HG02943 (cell line): ENCODE results near the gene HCN2.
A peak's percentile ranks its signal among the peaks of the same experiment; 100 is the strongest.

Experiments
- ATAC-seq: cut with Tn5 transposase; IDR thresholded peaks from one replicate; pipeline ENCODE4 v1.9.1; 2021; ENCODE audit warnings: mild to moderate bottlenecking, low read depth, moderate library complexity; ENCODE audit not compliant: unreplicated experiment

Gene HCN2

DNA sequence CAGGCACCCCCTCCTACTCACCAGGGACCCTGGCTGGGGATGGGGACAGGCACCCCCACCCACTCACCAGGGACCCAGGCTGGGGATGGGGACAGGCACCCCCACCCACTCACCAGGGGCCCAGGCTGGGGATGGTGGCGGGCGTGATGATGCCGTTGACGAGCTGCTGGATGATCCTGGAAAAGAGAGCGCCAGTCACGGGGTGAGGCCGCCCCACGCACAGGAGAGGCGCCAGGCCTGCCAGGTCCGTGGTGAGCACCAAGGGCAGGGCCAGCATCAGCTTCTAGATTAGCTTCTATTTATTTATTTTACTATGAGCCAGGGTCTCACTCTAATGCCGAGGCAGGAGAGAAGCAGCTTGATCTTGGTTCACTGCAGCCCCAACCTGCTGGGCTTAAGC is 60.4 kb downstream of the HCN2 start:
- no peak for ATAC-seq

DNA sequence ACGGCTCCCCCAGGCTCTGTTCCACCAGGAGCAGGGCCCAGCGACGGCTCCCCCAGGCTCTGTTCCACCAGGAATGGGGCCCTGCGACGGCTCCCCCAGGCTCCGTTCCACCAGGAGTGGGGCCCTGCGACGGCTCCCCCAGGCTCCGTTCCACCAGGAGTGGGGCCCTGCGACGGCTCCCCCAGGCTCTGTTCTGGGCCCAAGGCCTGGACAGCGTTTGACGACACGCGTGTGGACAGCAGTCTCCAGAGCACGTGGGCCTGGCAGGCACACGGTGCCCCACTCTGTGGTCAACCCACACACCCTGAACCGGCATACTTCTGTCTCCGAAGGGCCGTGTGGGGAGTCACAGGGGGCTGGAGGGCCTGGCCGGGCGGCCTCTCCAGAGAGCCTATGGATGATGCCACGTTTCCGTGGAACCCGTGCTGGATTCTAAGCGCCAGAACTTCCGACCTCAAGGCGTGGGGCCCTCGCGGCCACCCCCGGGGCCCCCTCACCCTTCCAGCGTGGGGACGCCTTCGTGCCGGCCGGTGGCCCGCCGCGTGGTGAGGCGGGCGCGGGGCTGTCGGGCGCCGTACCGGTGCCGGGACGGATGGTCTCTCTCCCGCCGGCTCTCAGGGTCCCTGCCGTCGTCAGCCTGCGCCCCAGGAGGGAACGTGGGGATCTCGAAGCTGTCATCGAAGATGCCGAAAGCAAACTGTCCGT is 61.6 kb downstream of the HCN2 start:
- no peak for ATAC-seq

DNA sequence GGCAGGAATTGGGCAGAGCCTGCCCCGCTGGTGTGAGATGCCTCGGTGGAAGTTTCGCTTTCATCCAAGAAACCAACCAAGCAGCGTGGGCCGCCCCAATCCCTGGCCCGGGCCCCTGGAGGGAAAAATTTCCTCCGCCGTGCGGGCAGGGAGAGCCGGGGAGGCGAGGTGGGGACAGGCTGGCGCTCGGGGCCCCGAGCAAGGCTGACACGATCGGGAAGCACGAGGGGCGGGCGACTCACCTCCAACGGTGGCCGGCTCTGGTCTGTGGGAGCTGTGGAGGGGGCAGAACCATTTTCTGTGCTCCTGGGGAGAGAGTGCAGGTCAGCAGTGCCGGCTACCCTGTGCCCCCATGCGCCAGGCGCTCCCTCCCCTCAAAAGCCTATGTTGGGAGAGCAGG is 62.3 kb downstream of the HCN2 start:
- no peak for ATAC-seq

DNA sequence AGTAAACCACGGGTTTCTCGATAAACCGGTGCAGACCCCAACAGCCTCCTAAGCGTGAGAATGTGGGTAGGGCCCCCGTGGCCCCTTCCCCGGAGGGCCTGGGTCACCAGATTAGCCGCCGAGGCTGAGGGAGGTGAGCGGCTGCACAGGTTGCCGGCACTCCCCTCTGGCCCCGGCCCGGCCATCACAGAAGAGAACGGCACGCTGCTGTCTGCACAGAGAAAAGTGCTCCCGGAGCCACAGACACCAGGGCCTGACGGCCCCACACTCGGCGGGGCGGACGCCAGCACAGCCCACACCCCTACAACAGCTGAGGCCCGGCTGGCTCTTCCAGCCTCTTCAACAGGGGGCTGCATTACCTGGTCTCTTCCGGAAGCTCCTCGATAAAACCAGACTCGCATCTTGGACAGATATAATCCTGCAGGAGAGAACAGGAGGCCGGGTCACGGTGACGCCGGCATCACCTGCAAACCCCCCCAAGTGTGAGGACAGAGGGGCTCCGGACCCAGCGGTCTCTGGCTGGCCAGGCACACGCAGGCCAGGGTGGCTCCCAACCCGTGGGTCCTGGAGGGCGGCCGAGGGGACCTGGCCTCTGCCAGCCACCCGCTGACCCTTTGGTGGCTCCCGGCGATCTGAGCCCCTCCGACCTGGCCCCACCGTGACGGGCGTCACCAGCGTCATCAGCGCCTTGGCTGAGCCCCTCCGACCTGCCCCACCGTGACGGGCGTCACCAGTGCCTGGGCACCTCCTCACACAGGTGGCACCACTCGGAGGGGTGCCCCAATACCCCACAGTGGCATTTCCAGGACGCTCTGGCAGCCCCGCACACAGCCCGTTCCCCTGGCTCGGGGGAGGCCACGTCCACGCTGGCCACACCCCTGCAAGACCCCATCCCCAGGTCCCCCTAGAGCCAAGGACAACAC is 63.0 kb downstream of the HCN2 start:
- no peak for ATAC-seq

DNA sequence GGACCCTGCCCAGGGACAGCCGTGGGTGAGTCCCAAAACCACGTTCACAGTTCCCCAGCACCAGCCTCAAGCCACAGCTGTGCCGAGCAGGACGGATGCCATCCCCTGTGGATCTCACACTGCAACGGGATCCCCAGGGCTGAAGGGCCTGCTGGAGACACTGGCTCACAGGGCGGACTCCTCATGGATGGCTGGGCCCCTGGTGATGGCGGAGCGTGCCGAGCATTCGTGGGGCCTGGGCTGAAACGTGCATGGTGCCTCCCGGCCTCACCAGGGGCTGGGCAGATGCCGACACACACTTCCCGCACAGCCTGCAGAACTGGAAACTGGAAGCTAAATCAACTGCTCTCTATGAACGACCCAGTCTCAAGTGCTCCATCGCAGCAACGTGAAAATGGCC is 63.7 kb downstream of the HCN2 start:
- no peak for ATAC-seq

DNA sequence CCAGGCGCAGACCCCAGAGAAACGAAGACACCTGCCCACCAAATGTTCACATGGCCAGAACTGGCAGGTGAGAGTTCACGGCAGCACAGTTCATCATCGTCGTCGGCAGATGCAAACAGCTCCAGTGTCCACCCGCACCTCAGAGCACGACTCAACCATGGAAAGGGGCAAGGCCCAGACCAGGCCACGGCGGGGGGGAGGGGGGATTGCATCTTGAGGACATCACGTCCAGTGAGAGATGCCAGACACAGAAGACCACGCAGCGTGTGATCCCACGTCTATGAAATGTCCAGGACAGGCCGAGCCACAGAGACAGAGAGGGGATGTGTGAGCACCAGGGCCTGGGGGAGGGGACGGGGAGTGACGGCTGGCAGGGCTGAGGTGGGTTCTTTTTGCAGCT is 66.0 kb downstream of the HCN2 start:
- ATAC-seq: no peak

DNA sequence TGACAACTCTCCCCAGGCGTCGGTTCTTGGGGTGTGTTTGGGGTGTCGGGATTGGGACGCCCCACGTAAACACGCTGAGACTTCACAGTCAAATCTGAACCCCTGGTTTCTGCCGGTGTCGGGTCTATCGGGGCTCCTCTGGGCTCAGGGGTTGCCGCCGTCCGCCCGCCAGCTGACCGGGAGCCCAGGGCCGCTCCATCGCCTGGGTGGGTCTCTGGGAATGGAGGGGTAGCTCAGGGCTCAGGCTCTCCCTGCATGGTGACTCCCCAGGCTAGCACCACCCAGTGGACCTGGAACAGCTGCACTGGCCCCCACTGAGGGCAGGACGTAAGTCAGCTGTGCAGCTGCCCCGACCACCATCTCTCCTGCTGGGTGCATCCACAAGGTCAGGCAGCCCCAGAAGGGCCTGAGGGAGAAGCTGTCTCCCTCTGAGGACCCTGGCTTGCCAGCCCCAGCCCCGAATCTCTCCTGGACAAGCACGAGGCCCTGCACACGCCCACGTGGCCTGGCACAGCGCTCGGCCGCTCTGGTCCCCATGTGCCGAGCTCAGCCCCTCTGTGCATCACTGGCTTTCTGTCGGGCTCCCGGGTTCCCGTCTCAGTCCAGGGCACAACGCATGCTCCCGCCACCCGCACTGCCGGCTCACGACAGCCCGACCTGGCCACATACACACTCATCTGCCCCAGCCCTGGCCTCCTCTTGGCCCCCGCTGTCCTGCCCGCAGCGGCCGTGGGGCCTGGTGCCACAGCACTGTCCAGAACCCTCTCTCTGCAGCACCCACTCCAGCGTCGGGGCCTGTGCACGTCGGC is 67.3 kb downstream of the HCN2 start:
- no peak for ATAC-seq

DNA sequence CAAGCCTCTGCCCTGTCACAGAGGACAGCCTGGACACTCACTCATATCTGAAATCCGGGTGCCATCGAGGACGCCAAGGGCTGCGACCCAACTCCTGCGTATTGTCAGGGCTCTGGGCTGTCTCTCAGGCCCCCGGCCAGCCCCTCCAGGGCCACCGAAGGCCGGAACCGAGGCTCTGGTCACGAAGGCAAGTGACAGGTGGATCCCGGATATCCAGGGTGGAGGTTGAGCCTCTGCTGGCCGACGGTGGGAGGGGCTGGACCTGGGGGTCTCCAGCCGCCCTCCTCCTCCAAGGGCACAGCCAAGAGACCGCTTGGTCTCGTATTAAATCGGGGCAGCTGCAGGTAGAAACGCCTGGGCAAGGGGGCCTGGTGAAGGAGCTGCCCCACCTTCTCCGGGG is 67.9 kb downstream of the HCN2 start:
- ATAC-seq: no peak

DNA sequence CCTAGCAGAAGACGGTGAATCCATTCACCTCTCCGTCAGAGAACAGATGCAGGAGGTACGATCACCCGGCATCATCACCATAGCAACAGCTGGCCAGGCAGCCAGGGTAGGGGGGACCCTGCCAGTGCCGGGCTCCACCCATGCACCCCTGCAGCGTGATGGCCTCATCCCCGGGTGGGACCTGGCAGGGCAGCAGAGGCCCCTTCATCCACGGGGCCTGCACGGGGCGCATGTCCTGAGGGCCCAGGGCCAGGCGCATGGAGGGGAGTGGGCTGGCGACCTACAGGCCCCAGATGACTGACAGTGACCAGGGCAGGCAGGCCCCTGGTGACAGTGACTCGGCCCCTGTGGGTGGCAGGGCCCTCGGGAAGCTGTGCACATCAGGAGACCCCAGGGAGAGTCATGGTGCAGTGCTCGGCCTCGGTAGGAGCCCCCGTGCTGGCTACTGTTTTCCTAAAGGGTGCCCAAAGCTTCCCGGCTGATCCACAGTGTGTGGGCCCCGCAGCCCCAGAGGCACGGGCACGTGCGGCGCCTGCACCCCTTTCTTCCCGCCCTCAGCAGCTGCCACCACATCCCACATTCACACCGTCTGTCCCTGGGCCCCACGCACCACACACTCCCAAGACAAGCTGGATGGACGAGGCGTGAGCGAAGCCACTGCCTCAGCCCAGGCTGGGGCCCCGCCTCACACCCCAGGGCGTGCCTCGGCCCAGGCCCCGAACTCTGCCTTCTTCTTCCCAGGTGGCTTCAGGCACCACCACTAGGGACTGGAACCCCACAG is 68.6 kb downstream of the HCN2 start:
- ATAC-seq: no peak

DNA sequence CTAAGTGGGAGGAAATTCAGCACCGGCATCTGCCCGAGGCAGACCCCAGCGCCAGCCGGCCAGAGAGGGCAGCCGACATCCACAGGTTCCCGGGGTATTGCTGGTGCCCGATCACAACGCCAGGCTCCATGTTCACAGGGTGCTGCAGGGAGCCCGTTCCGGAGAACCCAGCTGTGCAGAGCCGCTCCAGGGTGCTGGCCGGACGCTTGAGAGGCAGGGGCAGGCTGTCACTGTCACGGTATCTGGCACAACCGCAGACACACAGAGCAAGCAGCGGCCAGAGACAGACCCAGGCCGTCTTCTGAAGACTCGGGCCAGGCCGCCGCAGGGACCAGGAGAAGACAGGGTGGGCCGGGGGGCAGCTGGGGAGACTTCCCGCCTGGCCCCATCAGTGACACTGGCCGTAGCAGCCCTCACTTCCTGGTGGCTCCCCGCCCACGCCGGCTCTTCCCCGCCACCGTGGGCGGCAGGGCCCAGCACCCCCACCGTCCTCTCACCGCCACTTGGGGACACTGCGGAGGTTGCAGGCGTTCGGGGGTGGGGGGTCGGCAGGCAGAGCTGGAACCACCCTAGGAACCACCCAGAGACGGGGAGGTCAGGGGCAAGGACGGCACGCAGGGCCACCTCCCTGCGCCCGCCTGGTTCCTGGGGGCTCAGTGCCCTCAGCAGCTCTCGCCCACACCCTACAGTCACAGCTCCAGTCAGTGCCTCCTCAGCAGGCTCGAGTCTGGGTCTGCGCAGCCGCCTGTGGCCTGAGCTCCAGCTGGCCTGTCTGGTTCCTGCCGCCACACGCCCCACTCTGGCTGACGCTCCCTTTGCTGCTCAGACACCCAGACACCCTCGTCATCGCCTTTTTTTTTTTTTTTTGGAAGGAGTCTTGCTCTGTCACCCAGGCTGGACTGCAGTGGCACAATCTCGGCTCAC is 69.5 kb downstream of the HCN2 start:
- ATAC-seq: no peak

DNA sequence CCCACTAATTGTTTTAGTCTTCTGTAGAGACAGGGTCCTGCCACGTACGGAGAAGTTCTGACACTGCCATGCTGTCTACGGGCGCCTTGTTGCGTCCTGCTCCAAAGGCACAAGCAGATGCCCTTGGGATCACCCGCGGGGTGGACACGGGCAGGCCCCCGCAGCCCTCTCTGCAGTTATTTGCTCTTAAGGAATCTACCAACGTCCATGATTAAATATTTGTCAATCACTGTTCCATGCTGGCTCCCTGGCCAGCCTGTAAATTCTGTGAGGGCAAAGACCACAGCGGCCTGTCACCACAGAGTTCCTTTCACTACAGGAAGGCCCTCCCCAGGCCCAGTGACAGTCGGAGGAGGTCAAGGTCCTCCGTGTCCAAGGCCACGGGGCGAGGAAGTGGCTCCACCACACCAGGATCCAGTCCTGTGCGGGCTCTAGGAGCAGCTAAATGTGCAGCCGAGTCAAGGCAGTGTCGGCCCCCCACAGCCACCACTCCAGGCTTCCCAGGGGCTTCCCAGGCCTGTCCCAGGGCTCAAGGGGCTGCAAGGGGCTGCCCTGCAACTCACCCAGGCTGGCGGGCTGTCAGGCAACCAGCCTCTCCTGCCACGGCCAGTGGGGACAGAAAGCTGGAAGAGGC is 71.2 kb downstream of the HCN2 start:
- no peak for ATAC-seq

DNA sequence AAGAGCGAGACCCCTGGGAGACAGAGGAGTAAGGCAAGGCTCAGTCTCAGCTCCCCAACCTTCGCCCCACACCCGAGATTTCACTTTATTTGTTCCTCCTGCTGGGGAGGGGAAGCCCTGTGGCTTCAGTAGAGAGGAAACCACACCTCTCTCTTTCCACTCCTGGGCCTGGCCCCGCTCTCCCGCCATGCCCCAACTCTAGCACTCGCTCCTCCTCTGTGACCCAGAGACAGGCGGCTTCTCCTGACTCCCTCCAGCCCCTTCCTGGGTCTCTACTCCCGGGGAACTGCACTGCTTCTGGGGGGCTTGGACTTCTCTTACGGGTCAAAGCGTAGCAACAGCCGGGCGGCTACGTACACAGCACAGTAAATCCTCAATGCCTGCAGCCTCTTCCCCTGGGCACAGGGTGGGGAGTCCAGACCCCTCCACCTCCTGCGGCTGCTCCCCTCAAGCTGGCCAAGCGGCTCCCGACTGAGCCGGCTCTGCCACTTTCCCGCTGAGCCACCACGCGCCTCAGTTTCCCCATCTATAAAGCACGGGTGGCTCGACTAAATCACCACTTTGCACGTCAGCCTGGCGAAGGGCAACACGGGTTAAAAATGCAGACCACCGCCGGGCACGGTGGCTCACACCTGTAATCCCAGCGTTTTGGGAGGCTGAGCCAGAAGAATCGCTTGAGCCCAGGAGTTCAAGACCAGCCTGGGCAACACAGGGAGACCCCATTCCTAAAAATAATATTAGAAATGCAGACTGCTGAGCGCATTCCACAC is 71.9 kb downstream of the HCN2 start:
- ATAC-seq: no peak

DNA sequence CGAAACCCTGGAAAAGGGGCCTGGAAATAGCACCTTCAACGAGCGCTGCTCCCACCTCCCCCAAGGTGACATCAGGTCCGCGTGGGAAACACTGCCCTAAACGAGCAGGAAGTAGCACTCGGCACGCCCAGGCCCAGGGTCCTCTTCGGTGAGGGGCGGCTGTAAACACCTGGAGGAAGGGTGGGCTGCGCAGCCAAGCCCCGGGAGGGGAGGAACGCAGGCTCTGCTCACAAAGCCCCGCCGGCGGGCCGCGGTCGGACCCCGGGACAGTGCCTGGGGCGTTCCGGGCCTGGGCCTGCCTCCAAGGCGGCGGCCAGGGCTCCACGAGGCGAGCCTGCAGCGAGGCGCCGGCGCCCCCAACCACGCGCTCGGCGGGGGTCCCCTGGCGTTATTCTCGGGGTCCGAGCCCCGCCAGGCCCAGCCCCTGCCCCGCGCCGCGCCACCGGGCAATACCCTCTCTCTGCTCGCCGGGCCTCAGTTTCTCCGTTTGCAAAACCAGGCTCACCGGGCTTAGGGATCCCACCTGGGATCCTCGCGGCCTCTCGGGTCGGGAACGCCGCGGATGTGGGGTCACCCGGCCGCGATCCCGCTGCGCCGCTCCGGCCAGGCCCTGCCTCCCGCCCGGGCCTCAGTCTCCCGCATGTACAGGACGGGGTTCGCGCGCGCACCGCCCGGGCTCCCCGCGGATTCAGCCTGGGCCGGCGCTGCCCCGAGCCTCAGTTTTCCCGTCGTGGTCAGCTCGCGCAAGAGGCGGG is 72.7 kb downstream of the HCN2 start:
- peak; percentile 4 for ATAC-seq

DNA sequence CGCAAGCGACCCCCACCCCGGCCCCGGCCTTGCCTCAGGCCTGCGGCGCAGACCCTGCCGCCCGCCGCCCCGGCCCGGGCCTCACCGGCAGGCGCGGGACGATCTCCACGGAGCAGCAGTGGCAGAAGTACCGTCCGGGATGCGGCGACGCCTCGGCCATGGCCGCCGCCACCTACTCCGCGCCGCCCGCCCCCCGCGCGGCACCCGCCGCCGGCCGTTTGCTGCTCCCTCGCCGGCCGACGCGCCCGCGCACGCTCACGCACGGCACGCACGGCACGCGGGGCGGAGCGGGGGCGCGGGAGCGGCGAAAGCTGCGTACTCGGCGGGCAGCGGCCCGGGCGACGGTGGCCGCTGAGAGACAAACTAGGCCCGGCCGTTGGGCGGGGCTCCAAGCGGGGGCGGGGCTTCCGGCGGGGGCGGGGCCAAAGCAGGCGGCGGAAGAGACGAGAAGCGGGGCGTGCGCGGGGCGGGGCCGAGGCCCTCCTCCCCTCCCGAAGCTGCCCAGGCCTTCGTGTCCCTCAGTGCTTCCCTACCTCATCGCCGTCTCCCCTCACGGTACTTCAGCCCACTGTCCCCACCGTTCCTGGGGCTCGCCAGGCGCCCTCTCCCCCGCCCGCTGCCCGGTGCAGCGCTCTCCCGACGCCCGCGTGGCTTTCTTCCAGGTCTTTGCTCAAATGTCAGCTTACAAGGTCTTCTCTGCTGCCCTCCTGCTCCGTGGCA is 73.4 kb downstream of the HCN2 start, which contains the start of gene RNF126:
RNF126 (minus strand) TSS at position 253 of the 720 bp plus-strand sequence; CDS start at position 160, 93 bp downstream.
- ATAC-seq: peak; percentile 52

DNA sequence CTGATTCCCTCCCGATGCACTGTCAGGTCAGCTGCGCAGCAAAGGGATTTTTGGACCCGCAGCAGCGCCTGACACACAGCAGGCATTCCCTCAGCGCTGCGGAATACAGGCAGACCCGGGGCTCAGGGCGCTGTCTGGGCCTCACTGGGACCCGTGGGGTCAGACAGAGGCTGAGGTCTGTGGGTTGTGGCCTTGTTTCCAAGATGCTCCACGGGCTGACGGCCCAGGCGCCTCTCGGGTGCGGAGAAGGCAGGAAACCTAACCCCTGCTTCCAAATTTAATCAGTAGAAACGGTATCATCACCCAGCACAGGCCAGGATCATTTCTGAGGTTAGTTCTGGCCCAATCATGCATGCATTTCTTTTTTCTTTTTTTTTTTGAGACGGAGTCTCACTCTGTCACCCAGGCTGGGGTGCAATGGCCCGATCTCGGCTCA is 74.0 kb downstream of the HCN2 start:
- ATAC-seq: no peak

DNA sequence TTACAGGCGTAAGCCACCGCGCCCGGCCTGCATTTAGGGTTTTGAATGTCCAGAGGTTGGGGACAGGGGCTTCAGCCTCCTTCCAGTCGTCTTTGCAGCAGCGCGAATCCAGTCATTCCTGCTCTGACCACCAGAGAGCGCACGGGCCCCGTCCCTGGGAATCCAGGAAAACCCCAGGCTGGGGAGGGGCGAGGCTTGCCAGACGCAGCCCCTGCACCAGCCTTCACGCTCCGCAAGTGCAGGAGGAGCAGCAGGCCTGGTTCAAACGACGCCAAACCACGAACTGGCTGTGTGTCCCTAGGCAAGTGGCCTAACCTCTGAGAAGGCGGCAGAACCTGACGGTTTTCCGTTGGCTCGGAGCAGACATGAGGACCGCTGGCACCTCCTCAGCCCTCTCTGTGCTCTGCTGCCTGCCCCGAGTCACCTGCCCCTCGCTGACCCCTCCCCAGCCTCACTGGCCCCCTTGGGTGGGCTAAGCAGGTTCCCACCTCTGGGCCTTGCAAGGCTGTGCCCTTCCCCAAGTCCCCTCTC is 75.3 kb downstream of the HCN2 start:
- no peak for ATAC-seq
